A549 (cell line): ENCODE results near the gene CPNE1. TPM values are rescaled to one million over a fixed set of nuclear protein-coding genes. Genes with fewer than 3 reads are reported as not detected.

Source experiments
- ATAC-seq, 2 experiments: fragments of 200-7000 bp in 1 of 2; fragments of >200 bp in 1 of 2; cut with Nextera tagmentation in 1 of 2; cut with Tn5 transposase in 1 of 2; 3 replicates each; pipeline versions ENCODE4 v1.8.0 to v1.9.1; 2018 to 2020; ENCODE audit warnings: mild to moderate bottlenecking in 1 of 2, moderate library complexity in 1 of 2
- CTCF ChIA-PET: fragments of 300-600 bp; sonication (Branson Sonifier 250); formaldehyde crosslinking; extraction: SDS; loops from one replicate; lab custom pipeline; 2021; ENCODE audit warnings: antibody characterized with exemption, inconsistent platforms; lab: Yijun Ruan, JAX
- POLR2A ChIA-PET: fragments of 350-600 bp; formaldehyde crosslinking; extraction: SDS; loops from one replicate; lab custom pipeline; 2021; ENCODE audit warnings: antibody characterized with exemption, inconsistent platforms; lab: Yijun Ruan, JAX
- DNase-seq, 2 experiments: peaks; one replicate each; pipeline versions ENCODE4 v3.0.0 to v3.0.0-alpha.2; 2011 to 2016; ENCODE audit warnings: low read depth in 1 of 2, low spot score in 1 of 2
- FAIRE-seq: peaks from 2 replicates; lab custom pipeline; 2011; peaks lifted over from hg19 to GRCh38; lab: Jason Lieb, UNC
- H3K27ac ChIP-seq, 2 experiments: fragments of >200 bp; sonication (Bioruptor Twin); formaldehyde crosslinking; 3 replicates each; pipeline ENCODE4 v1.5.1; 2016 to 2017
- H3K4me1 ChIP-seq: fragments of >200 bp; sonication (Bioruptor Twin); formaldehyde crosslinking; 3 replicates; pipeline ENCODE4 v1.6.1; 2016
- H3K4me2 ChIP-seq: fragments of >200 bp; sonication (Bioruptor Twin); formaldehyde crosslinking; 3 replicates; pipeline ENCODE4 v1.6.1; 2016
- H3K4me3 ChIP-seq: fragments of >200 bp; sonication (Bioruptor Twin); formaldehyde crosslinking; 3 replicates; pipeline ENCODE4 v1.5.1; 2016
- H3K9me3 ChIP-seq: fragments of >200 bp; sonication (Bioruptor Twin); formaldehyde crosslinking; 3 replicates; pipeline ENCODE4 v1.6.1; 2016
- ATOH8 ChIP-seq: fragments of 250-450 bp; sonication (Bioruptor Pico); IDR thresholded peaks from 2 replicates; pipeline ENCODE4 v1.5.0; 2020; ENCODE audit warnings: low read depth, mild to moderate bottlenecking, moderate library complexity
- CHD4 ChIP-seq: fragments of 200-600 bp; sonication (generic); IDR thresholded peaks from 2 replicates; pipeline ENCODE4 v1.6.1; 2016; ENCODE audit warnings: antibody characterized with exemption, mild to moderate bottlenecking, borderline replicate concordance
- CTCF ChIP-seq: fragments of >200 bp; sonication (Bioruptor Twin); formaldehyde crosslinking; IDR thresholded peaks from 3 replicates; pipeline ENCODE4 v1.5.1; 2016
- E2F6 ChIP-seq: IDR thresholded peaks from 2 replicates; pipeline ENCODE4 v1.6.1; 2012; ENCODE audit warnings: low read depth, borderline replicate concordance
- ELK1 ChIP-seq: fragments of 150-350 bp; IDR thresholded peaks from 2 replicates; pipeline ENCODE4 v1.6.1; 2014; ENCODE audit warnings: low read depth, mild to moderate bottlenecking, low read length
- FOSB ChIP-seq: fragments of 250-450 bp; sonication (Bioruptor Pico); IDR thresholded peaks from 2 replicates; pipeline ENCODE4 v1.5.0; 2020; ENCODE audit warnings: mild to moderate bottlenecking, moderate library complexity
- HES2 ChIP-seq: fragments of >200 bp; sonication (Bioruptor Twin); formaldehyde crosslinking; IDR thresholded peaks from 2 replicates; pipeline ENCODE4 v1.6.1; 2016
- JUN ChIP-seq, 2 experiments: fragments of >200 bp; sonication (Bioruptor Twin); formaldehyde crosslinking; IDR thresholded peaks; 2 replicates in 1 of 2; 3 replicates in 1 of 2; pipeline ENCODE4 v1.6.1; 2016 to 2017
- MAX ChIP-seq: IDR thresholded peaks from 2 replicates; pipeline ENCODE4 v1.6.1; 2012
- MYC ChIP-seq: IDR thresholded peaks from 2 replicates; pipeline ENCODE4 v1.6.1; 2012; ENCODE audit warnings: mild to moderate bottlenecking, inconsistent platforms, low read length, improper control_type of control experiment, borderline replicate concordance
- NPAS2 ChIP-seq: fragments of 250-450 bp; sonication (Bioruptor Pico); IDR thresholded peaks from 2 replicates; pipeline ENCODE4 v1.8.0; 2022; ENCODE audit warnings: mild to moderate bottlenecking, moderate library complexity, borderline replicate concordance
- RAD21 ChIP-seq, 2 experiments: fragments of >200 bp in 1 of 2; sonication (Bioruptor Twin) in 1 of 2; formaldehyde crosslinking in 1 of 2; IDR thresholded peaks in 1 of 2; conservative IDR thresholded peaks in 1 of 2; 2 replicates in 1 of 2; 3 replicates in 1 of 2; pipeline ENCODE4 v1.6.1; 2012 to 2018; ENCODE audit warnings: inconsistent platforms in 1 of 2
- RARB ChIP-seq: fragments of 250-450 bp; sonication (Bioruptor Pico); IDR thresholded peaks from 2 replicates; pipeline ENCODE4 v1.8.0; 2021; ENCODE audit warnings: mild to moderate bottlenecking, moderate library complexity
- TP53 ChIP-seq: fragments of 250-450 bp; sonication (Bioruptor Pico); IDR thresholded peaks from 2 replicates; pipeline ENCODE4 v1.5.0; 2021; ENCODE audit warnings: mild to moderate bottlenecking, moderate library complexity
- ZFP36 ChIP-seq: fragments of 450-650 bp; IDR thresholded peaks from 2 replicates; pipeline ENCODE4 v1.6.1; 2014; ENCODE audit warnings: borderline replicate concordance; ENCODE audit not compliant: partially characterized antibody
- whole genome bisulfite sequencing: methylation state at CpG from one replicate; pipeline ENCODE4 v1.1.6; 2017; ENCODE audit errors: missing lambda C conversion rate; 5-methylcytosine and 5-hydroxymethylcytosine counted together
- polyA plus RNA-seq, 4 experiments: library from polyadenylated mRNA; depleted of rRNA in 3 of 4; stranded (reverse); fragments of >200 nt; fragmentation: RNase III in 1 of 4; extraction: RNeasy Plus Mini Kit Qiagen cat#74134 plus additional on column Dnase treatment in 1 of 4; gene quantifications; 2 replicates in 3 of 4; 3 replicates in 1 of 4; pipeline ENCODE4 v1.2.3, GENCODE V29; 2011 to 2017

Gene CPNE1
- polyA plus RNA-seq, 2 of the 4 experiments (the other 2 are of a cell fraction) = 199 to 244 TPM

GRCh38 chr20:35700625-35701148 lies 36.0 kb upstream of the CPNE1 start:
- H3K4me2 ChIP-seq = peak overlapping the region; percentile 99
- DNase-seq = peak in 1 of 2 experiments; percentile 22
- TF ChIP-seq CTCF (no peak), RARB (CRISPR knock-in tag) (0 out of 2 replicates have a peak, but pooled peaks have one; percentile 46), ATOH8 (CRISPR knock-in tag) (0 out of 2 replicates have a peak, but pooled peaks have one; percentile 28), JUN (IDR thresholded peaks at IDR 0.05) (peak in 1 of 2 experiments; percentile 36; a peak in 3 of 5 replicates)
- H3K27ac ChIP-seq = 0 out of 6 replicates have a peak overlapping the region, but pooled peaks of 1 of the 2 experiments have one; percentile 2
- CTCF ChIA-PET = interaction anchor here (0.8 to 2.1 kb wide), 3 partner anchors 9 to 236 kb away, joined by 3 to 8 read pairs (median 3); no protein-coding TSS in a partner anchor
- peaks cover 28% of the 10 kb centered on the region for H3K4me1 ChIP-seq
- H3K4me3 ChIP-seq = peak overlapping the region; percentile 90; the same call in 2 of the 3 replicates
- FAIRE-seq = no peak
- WGBS = 88% methylated on average over 7 of the region's 7 CpGs
- peak; percentile 1 to 8; a peak in 4 of 6 replicates for ATAC-seq
- POLR2A ChIA-PET = interaction anchor here (0.6 to 1.9 kb wide), 3 partner anchors 10 to 76 kb away, joined by 3 to 11 read pairs (median 4); partner anchors contain the start of gene RBM39
- no peaks in the 10 kb centered on the region for H3K9me3 ChIP-seq

GRCh38 chr20:35699957-35700624 lies 35.4 kb upstream of the CPNE1 start:
- no peak for TF ChIP-seq MYC
- no peak for TF ChIP-seq CHD4
- no peak for TF ChIP-seq HES2

GRCh38 chr20:35699127-35699956 lies 34.6 kb upstream of the CPNE1 start, which contains the start of the genes NFS1 and ROMO1:
TSS of gene NFS1 (minus strand) at chr20:35699352. CDS start at chr20:35699288, 64 bp downstream.
TSS of gene ROMO1 (plus strand) at chr20:35699405. CDS start at chr20:35699633, 228 bp downstream.
- ChIA-PET POLR2A (interaction anchor here (0.6 to 1.9 kb wide), 9 partner anchors 8 to 132 kb away, joined by 3 to 11 read pairs (median 5); partner anchors contain the start of genes CPNE1, RBM12 and RBM39), CTCF (interaction anchor here (0.7 to 0.8 kb wide), 3 partner anchors 30 to 255 kb away, joined by 3 read pairs; partner anchors contain the start of gene SCAND1)
- FAIRE-seq = no peak
- peak; percentile 70 to 84 for TF ChIP-seq JUN (IDR thresholded peaks at IDR 0.05)
- TF ChIP-seq E2F6 = peak; percentile 64; the same call in 1 of the 2 replicates
- TF ChIP-seq MAX = peak; percentile 80
- TF ChIP-seq NPAS2 (CRISPR knock-in tag) = no peak
- TF ChIP-seq HES2 = no peak
- no peak for TF ChIP-seq ELK1
- TF ChIP-seq RAD21 (conservative IDR thresholded peaks at IDR 0.05 in 1 of 2, IDR thresholded peaks at IDR 0.05 in 1 of 2) = peak in 1 of 2 experiments; percentile 17; a peak in 1 of 5 replicates
- no peak for TF ChIP-seq ZFP36
- no peak for TF ChIP-seq FOSB (CRISPR knock-in tag)
- no peak for TF ChIP-seq TP53 (CRISPR knock-in tag)
- TF ChIP-seq CTCF = 0 out of 3 replicates have a peak, but pooled peaks have one; percentile 10
- no peak for TF ChIP-seq ATOH8 (CRISPR knock-in tag)

More at GRCh38 chr20:35699957-35700624, 35.4 kb upstream of the CPNE1 start:
- DNase-seq = no peak
- FAIRE-seq = no peak
- peak overlapping the region; percentile 99 for H3K4me2 ChIP-seq
- WGBS = 33% methylated on average over 6 of the region's 6 CpGs
- H3K4me3 ChIP-seq = peak overlapping the region; percentile 90
- peaks cover 28% of the 10 kb centered on the region for H3K4me1 ChIP-seq
- H3K9me3 ChIP-seq = no peaks in the 10 kb centered on the region
- ATAC-seq = peak in 1 of 2 experiments; percentile 5; a peak in 3 of 6 replicates
- peak overlapping the region; percentile 94 to 95 for H3K27ac ChIP-seq
- ChIA-PET CTCF (interaction anchor here (0.8 to 2.1 kb wide), 3 partner anchors 10 to 236 kb away, joined by 3 to 8 read pairs (median 3); no protein-coding TSS in a partner anchor), POLR2A (interaction anchor here (0.6 to 1.9 kb wide), 5 partner anchors 36 to 132 kb away, joined by 3 to 11 read pairs (median 5); partner anchors contain the start of genes CPNE1, RBM12 and RBM39)

More at GRCh38 chr20:35699127-35699956, 34.6 kb upstream of the CPNE1 start, which contains the start of the genes NFS1 and ROMO1:
- peaks cover 28% of the 10 kb centered on the region for H3K4me1 ChIP-seq
- 0% methylated on average over 32 of the region's 81 CpGs for WGBS
- peak within 1 kb of the TSS; percentile 94 to 95 for H3K27ac ChIP-seq
- peak within 1 kb of the TSS; percentile 90 for H3K4me3 ChIP-seq
- DNase-seq (peak; percentile 81 to 91), ATAC-seq (peak; percentile 79 to 90)
- H3K9me3 ChIP-seq = no peaks in the 10 kb centered on the region
- peak within 1 kb of the TSS; percentile 99 for H3K4me2 ChIP-seq
